WTC11 (cell line): Measurements from ENCODE around the gene MYOF. TPM values are rescaled to one million over a fixed set of nuclear protein-coding genes. Genes with fewer than 3 reads are reported as not detected.

ENCODE experiments used
- ATAC-seq: fragments of 200-7000 bp; cut with Tn5 transposase; 2 replicates; pipeline ENCODE4 v1.10.0; 2021; ENCODE audit warnings: mild to moderate bottlenecking, moderate library complexity
- CTCF ChIA-PET: fragments of 300-600 bp; sonication (Branson Sonifier 250); formaldehyde crosslinking; loops from one replicate; lab custom pipeline; 2021; ENCODE audit warnings: antibody characterized with exemption; lab: Charles Lee
- POLR2A ChIA-PET: fragments of 350-600 bp; sonication (Branson Sonifier 250); formaldehyde crosslinking; loops from one replicate; lab custom pipeline; 2021; ENCODE audit warnings: antibody characterized with exemption; lab: Charles Lee
- DNase-seq: peaks from one replicate; pipeline ENCODE4 v3.0.0; 2021; ENCODE audit warnings: low spot score
- H3K27ac Mint-ChIP-seq: 2 replicates; pipeline ENCODE4 v1.8.0; 2021; ENCODE audit warnings: mixed read lengths
- H3K27me3 Mint-ChIP-seq: 2 replicates; pipeline ENCODE4 v1.8.0; 2021; ENCODE audit warnings: low read depth, mild to moderate bottlenecking, moderate library complexity, mixed read lengths
- H3K36me3 Mint-ChIP-seq: 2 replicates; pipeline ENCODE4 v1.8.0; 2021; ENCODE audit warnings: mixed read lengths
- H3K4me1 Mint-ChIP-seq: 2 replicates; pipeline ENCODE4 v1.8.0; 2022; ENCODE audit warnings: mixed read lengths
- H3K4me3 Mint-ChIP-seq: 2 replicates; pipeline ENCODE4 v1.8.0; 2021; ENCODE audit warnings: mild to moderate bottlenecking, moderate library complexity, mixed read lengths
- H3K9me3 Mint-ChIP-seq: 2 replicates; pipeline ENCODE4 v1.8.0; 2021; ENCODE audit warnings: mixed read lengths
- ATF3 ChIP-seq: sonication (generic); formaldehyde crosslinking; conservative IDR thresholded peaks from 2 replicates; pipeline ENCODE4 v1.8.1; 2022; ENCODE audit warnings: mild to moderate bottlenecking, missing genetic modification reagents
- CREB1 ChIP-seq: sonication (generic); formaldehyde crosslinking; IDR thresholded peaks from 2 replicates; pipeline ENCODE4 v1.8.0; 2023; ENCODE audit warnings: mild to moderate bottlenecking, missing genetic modification reagents
- CTCF ChIP-seq: fragments of 200-600 bp; IDR thresholded peaks from 2 replicates; pipeline ENCODE4 v1.8.0; 2022; ENCODE audit warnings: antibody characterized with exemption
- FOXP4 ChIP-seq: sonication (generic); formaldehyde crosslinking; IDR thresholded peaks from 2 replicates; pipeline ENCODE4 v1.8.0; 2022; ENCODE audit warnings: mild to moderate bottlenecking, missing genetic modification reagents
- GABPB1 ChIP-seq: sonication (generic); formaldehyde crosslinking; IDR thresholded peaks from 2 replicates; pipeline ENCODE4 v1.8.1; 2023; ENCODE audit warnings: mild to moderate bottlenecking, missing genetic modification reagents
- GRHL2 ChIP-seq: fragments of 250-450 bp; sonication (Bioruptor Pico); IDR thresholded peaks from 2 replicates; pipeline ENCODE4 v1.8.0; 2022; ENCODE audit warnings: mild to moderate bottlenecking, moderate library complexity; ENCODE audit not compliant: insufficient replicate concordance, severe bottlenecking
- HMGA2 ChIP-seq: fragments of 250-450 bp; sonication (Bioruptor Pico); IDR thresholded peaks from 2 replicates; pipeline ENCODE4 v1.4.0; 2021; ENCODE audit warnings: mild to moderate bottlenecking, moderate library complexity
- HMGXB4 ChIP-seq: sonication (generic); formaldehyde crosslinking; IDR thresholded peaks from 2 replicates; pipeline ENCODE4 v1.8.1; 2023; ENCODE audit warnings: mild to moderate bottlenecking, moderate library complexity, missing genetic modification reagents
- IRF1 ChIP-seq: sonication (generic); formaldehyde crosslinking; IDR thresholded peaks from 2 replicates; pipeline ENCODE4 v1.8.0; 2023; ENCODE audit warnings: missing genetic modification reagents
- MAX ChIP-seq: sonication (generic); formaldehyde crosslinking; IDR thresholded peaks from 2 replicates; pipeline ENCODE4 v1.8.0; 2022; ENCODE audit warnings: mild to moderate bottlenecking, missing genetic modification reagents
- RORB ChIP-seq: fragments of 250-450 bp; sonication (Bioruptor Pico); IDR thresholded peaks from 2 replicates; pipeline ENCODE4 v1.9.0; 2021; ENCODE audit warnings: mild to moderate bottlenecking
- TEAD4 ChIP-seq: sonication (generic); formaldehyde crosslinking; IDR thresholded peaks from 2 replicates; pipeline ENCODE4 v1.8.0; 2022; ENCODE audit warnings: mild to moderate bottlenecking, missing genetic modification reagents
- TP53 ChIP-seq: sonication (generic); formaldehyde crosslinking; IDR thresholded peaks from 2 replicates; pipeline ENCODE4 v1.8.1; 2023; ENCODE audit warnings: mild to moderate bottlenecking, missing genetic modification reagents
- ZNF138 ChIP-seq: sonication (generic); formaldehyde crosslinking; conservative IDR thresholded peaks from 2 replicates; pipeline ENCODE4 v1.8.1; 2022; ENCODE audit warnings: mild to moderate bottlenecking, moderate library complexity, missing genetic modification reagents
- ZNF281 ChIP-seq: sonication (generic); formaldehyde crosslinking; IDR thresholded peaks from 2 replicates; pipeline ENCODE4 v1.8.0; 2023; ENCODE audit warnings: mild to moderate bottlenecking, missing genetic modification reagents
- ZNF423 ChIP-seq: fragments of 250-450 bp; sonication (Bioruptor Pico); IDR thresholded peaks from 2 replicates; pipeline ENCODE4 v2.1.2; 2022; ENCODE audit warnings: mild to moderate bottlenecking, moderate library complexity
- total RNA-seq: library from RNA; stranded (reverse); gene quantifications from 3 replicates; pipeline ENCODE4 v1.2.3, GENCODE V29; 2021

The MYOF gene
- total RNA-seq, 1 experiment from 2014 or later: 1.8 TPM

GRCh38 chr10:93471110-93471651 is 11.0 kb downstream of the MYOF start:
- ATAC-seq (peak; percentile 34; the same call in 1 of the 2 replicates), DNase-seq (no peak)
- Mint-ChIP-seq H3K4me1 (peaks cover 12% of the 10 kb centered on the region), H3K36me3 (no peaks in the 10 kb centered on the region), H3K27me3 (no peaks in the 10 kb centered on the region), H3K4me3 (no peak overlapping the region), H3K9me3 (peaks cover 3% of the 10 kb centered on the region; the same call in 1 of the 2 replicates), H3K27ac (no peak overlapping the region)
- ChIA-PET POLR2A (interaction anchor here (0.9 kb wide), 1 partner anchor 25 kb away, joined by 3 read pairs; no protein-coding TSS in a partner anchor), CTCF (interaction anchor here (0.6 to 1.8 kb wide), 7 partner anchors 10 to 329 kb away, joined by 3 to 19 read pairs (median 3); partner anchors contain the start of gene MYOF)
- TF ChIP-seq GRHL2: no peak
- 0 out of 2 replicates have a peak, but pooled peaks have one; percentile 10 for TF ChIP-seq ZNF423 (CRISPR knock-in tag)

GRCh38 chr10:93469454-93469853 is 12.7 kb downstream of the MYOF start:
- Mint-ChIP-seq H3K27me3 (no peaks in the 10 kb centered on the region), H3K27ac (no peak overlapping the region), H3K4me3 (no peak overlapping the region), H3K36me3 (no peaks in the 10 kb centered on the region), H3K9me3 (peaks cover 3% of the 10 kb centered on the region; the same call in 1 of the 2 replicates), H3K4me1 (peaks cover 17% of the 10 kb centered on the region)
- ATAC-seq (no peak), DNase-seq (no peak)
- ChIA-PET CTCF (interaction anchor here (1.2 to 2.7 kb wide), 2 partner anchors 13 to 93 kb away, joined by 3 to 14 read pairs; partner anchors contain the start of gene MYOF), POLR2A (interaction anchor here (0.5 to 0.8 kb wide), 2 partner anchors 10 to 63 kb away, joined by 3 to 6 read pairs; no protein-coding TSS in a partner anchor)
- TF ChIP-seq HMGA2 (CRISPR knock-in tag): no peak
- no peak for TF ChIP-seq MAX (CRISPR knock-in tag)
- no peak for TF ChIP-seq IRF1
- TF ChIP-seq TP53 (CRISPR knock-in tag): no peak
- no peak for TF ChIP-seq ZNF281 (CRISPR knock-in tag)
- no peak for TF ChIP-seq ZNF138
- no peak for TF ChIP-seq HMGXB4 (CRISPR knock-in tag)
- no peak for TF ChIP-seq RORB (CRISPR knock-in tag)
- TF ChIP-seq FOXP4: no peak
- TF ChIP-seq ATF3: no peak
- TF ChIP-seq TEAD4 (CRISPR knock-in tag): no peak
- no peak for TF ChIP-seq GABPB1 (CRISPR knock-in tag)
- TF ChIP-seq CREB1 (CRISPR knock-in tag): no peak
- TF ChIP-seq CTCF: no peak
